HepG2 (cell line): ENCODE data around the gene LIPT2.

ENCODE experiments used
- AGO2 ChIP-seq: fragments of 200-400 bp; formaldehyde crosslinking; optimal IDR thresholded peaks from 2 replicates; pipeline ENCODE3; 2017; ENCODE audit warnings: mild to moderate bottlenecking, low read depth, low read length, moderate library complexity
- CEBPB ChIP-seq: IDR thresholded peaks from 2 replicates; pipeline ENCODE4 v1.6.1; 2011; ENCODE audit warnings: low read depth, low read length, improper control_type of control experiment, borderline replicate concordance
- EZH2 ChIP-seq: conservative IDR thresholded peaks from 2 replicates; pipeline ENCODE4 v1.6.1; 2012; ENCODE audit warnings: mild to moderate bottlenecking, low read depth, low read length, moderate library complexity
- GFI1 ChIP-seq: sonication (generic); formaldehyde crosslinking; IDR thresholded peaks from 2 replicates; pipeline ENCODE4 v1.5.0; 2020; ENCODE audit warnings: missing genetic modification reagents, mild to moderate bottlenecking, borderline replicate concordance
- GTF3A ChIP-seq: sonication (generic); formaldehyde crosslinking; conservative IDR thresholded peaks from 2 replicates; pipeline ENCODE4 v1.4.0; 2020; ENCODE audit warnings: mild to moderate bottlenecking, missing genetic modification reagents
- POLR2A ChIP-seq, 2 experiments: IDR thresholded peaks; 2 replicates each; pipeline ENCODE4 v1.6.1; 2011; ENCODE audit warnings: low read depth in 2 of 2, low read length in 2 of 2, mild to moderate bottlenecking in 1 of 2, moderate library complexity in 1 of 2; ENCODE audit not compliant: insufficient read depth in 1 of 2
- RAD51 ChIP-seq: fragments of 450-650 bp; IDR thresholded peaks from 2 replicates; pipeline ENCODE4 v1.6.1; 2016; ENCODE audit warnings: borderline replicate concordance
- RBAK ChIP-seq: sonication (generic); formaldehyde crosslinking; IDR thresholded peaks from 2 replicates; pipeline ENCODE4 v1.5.1; 2020; ENCODE audit warnings: mild to moderate bottlenecking, missing genetic modification reagents
- SP2 ChIP-seq: sonication (generic); formaldehyde crosslinking; IDR thresholded peaks from 2 replicates; pipeline ENCODE4 v1.5.1; 2020; ENCODE audit warnings: mild to moderate bottlenecking, missing genetic modification reagents
- SUZ12 ChIP-seq: fragments of 150-350 bp; IDR thresholded peaks from 2 replicates; pipeline ENCODE4 v1.6.1; 2014; ENCODE audit warnings: low read depth, low read length
- TF ChIP-seq, protein P1 (sequence below): sonication (generic); formaldehyde crosslinking; IDR thresholded peaks from 2 replicates; pipeline ENCODE4 v1.5.0; 2020; ENCODE audit warnings: mild to moderate bottlenecking, missing genetic modification reagents, moderate library complexity
- TF ChIP-seq, protein P2 (sequence below): sonication (generic); formaldehyde crosslinking; IDR thresholded peaks from 2 replicates; pipeline ENCODE4 v1.4.0; 2020; ENCODE audit warnings: missing genetic modification reagents

DNA sequence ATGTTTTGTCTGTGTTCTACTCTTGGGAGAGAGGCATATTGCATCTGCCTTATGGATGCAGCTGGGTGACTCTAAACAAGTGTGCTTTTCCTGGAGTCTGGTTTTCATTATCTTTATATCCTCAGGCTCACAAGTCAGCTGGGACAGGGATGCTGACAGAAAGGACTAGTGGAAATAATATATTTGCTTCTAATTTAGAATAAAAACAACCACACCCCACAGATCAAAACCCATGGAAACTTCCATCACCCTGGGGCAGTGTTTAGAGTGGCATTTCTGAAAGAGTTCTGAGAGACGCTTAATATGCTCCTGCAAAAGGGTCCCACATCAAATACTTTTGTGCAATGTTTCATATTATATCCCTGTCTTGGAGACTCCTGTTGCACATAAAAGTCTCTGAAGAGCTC lies 47.0 kb downstream of the LIPT2 start:
- TF ChIP-seq, protein P1, sequence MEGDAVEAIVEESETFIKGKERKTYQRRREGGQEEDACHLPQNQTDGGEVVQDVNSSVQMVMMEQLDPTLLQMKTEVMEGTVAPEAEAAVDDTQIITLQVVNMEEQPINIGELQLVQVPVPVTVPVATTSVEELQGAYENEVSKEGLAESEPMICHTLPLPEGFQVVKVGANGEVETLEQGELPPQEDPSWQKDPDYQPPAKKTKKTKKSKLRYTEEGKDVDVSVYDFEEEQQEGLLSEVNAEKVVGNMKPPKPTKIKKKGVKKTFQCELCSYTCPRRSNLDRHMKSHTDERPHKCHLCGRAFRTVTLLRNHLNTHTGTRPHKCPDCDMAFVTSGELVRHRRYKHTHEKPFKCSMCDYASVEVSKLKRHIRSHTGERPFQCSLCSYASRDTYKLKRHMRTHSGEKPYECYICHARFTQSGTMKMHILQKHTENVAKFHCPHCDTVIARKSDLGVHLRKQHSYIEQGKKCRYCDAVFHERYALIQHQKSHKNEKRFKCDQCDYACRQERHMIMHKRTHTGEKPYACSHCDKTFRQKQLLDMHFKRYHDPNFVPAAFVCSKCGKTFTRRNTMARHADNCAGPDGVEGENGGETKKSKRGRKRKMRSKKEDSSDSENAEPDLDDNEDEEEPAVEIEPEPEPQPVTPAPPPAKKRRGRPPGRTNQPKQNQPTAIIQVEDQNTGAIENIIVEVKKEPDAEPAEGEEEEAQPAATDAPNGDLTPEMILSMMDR (CRISPR knock-in tag) = no peak
- no peak for TF ChIP-seq RBAK (CRISPR knock-in tag)
- TF ChIP-seq CEBPB = no peak
- TF ChIP-seq RAD51 = no peak
- TF ChIP-seq SP2 (CRISPR knock-in tag) = no peak
- no peak for TF ChIP-seq GTF3A (CRISPR knock-in tag)
- no peak for TF ChIP-seq SUZ12
- TF ChIP-seq POLR2A (IDR thresholded peaks at IDR 0.05; ENCODE audit: insufficient read depth in 1 of 2, low read depth in 2 of 2, low read length in 2 of 2) = no peak
- TF ChIP-seq AGO2 = no peak
- TF ChIP-seq, protein P2, sequence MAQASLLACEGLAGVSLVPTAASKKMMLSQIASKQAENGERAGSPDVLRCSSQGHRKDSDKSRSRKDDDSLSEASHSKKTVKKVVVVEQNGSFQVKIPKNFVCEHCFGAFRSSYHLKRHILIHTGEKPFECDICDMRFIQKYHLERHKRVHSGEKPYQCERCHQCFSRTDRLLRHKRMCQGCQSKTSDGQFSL (CRISPR knock-in tag) = no peak
- TF ChIP-seq GFI1 (CRISPR knock-in tag) = no peak
- TF ChIP-seq EZH2 = no peak
